Measurements from ENCODE around the gene OPTC. TPM values are rescaled to one million over a fixed set of nuclear protein-coding genes. Genes with fewer than 3 reads are reported as not detected.

OPTC gene
- total RNA-seq, 1 donor: not detected

GRCh38 chr1:203536980-203537455, 43.1 kb downstream of the OPTC start:
- Histone ChIP-seq H2AFZ (ENCODE audit: low read length) (no peak overlapping the region), H3K4me1 (ENCODE audit: insufficient read depth, low read length) (peaks cover 45% of the 10 kb centered on the region), H3K4me3 (ENCODE audit: insufficient read depth, low read length) (no peak overlapping the region), H4K20me1 (ENCODE audit: insufficient read depth, low read length) (no peaks in the 10 kb centered on the region), H3K4me2 (ENCODE audit: insufficient read depth, low read length) (peak overlapping the region; percentile 2), H3K27ac (ENCODE audit: low read depth, low read length) (peak overlapping the region; percentile 43), H3K36me3 (ENCODE audit: insufficient read depth, low read length) (no peaks in the 10 kb centered on the region), H3K27me3 (ENCODE audit: insufficient read depth, low read length) (no peaks in the 10 kb centered on the region), H3K79me2 (ENCODE audit: insufficient read depth, low read length) (no peaks in the 10 kb centered on the region), H3K9me3 (ENCODE audit: low read depth, low read length) (no peaks in the 10 kb centered on the region)
- no peak for DNase-seq (ENCODE audit: insufficient read length, low spot score, missing footprints)
- TF ChIP-seq, protein P1, sequence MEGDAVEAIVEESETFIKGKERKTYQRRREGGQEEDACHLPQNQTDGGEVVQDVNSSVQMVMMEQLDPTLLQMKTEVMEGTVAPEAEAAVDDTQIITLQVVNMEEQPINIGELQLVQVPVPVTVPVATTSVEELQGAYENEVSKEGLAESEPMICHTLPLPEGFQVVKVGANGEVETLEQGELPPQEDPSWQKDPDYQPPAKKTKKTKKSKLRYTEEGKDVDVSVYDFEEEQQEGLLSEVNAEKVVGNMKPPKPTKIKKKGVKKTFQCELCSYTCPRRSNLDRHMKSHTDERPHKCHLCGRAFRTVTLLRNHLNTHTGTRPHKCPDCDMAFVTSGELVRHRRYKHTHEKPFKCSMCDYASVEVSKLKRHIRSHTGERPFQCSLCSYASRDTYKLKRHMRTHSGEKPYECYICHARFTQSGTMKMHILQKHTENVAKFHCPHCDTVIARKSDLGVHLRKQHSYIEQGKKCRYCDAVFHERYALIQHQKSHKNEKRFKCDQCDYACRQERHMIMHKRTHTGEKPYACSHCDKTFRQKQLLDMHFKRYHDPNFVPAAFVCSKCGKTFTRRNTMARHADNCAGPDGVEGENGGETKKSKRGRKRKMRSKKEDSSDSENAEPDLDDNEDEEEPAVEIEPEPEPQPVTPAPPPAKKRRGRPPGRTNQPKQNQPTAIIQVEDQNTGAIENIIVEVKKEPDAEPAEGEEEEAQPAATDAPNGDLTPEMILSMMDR (IDR thresholded peaks at IDR 0.05; ENCODE audit: extremely low read depth, low read depth, low read length): no peak

GRCh38 chr1:203537806-203538464, 44.0 kb downstream of the OPTC start:
- DNase-seq (ENCODE audit: insufficient read length, low spot score, missing footprints): no peak

DNA sequence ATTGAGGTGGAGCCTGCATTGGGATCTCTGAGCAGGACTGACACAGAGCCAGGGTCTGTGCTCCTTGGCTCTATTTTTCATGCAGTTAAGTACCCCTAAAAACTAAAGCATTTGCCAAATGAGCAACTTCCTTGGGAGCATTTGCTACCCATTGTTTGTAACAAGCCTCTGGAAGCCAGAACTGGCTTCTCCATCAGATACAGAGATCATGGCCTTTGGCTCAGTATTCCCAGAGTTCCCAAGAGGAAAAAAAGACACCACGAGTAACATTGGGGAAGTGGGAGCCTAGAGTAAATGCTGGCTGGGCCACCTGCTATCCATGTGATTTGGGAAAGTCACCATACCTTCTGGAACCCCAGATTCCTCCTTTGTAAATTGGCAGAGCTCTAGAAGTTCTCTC, 44.8 kb downstream of the OPTC start:
- TF ChIP-seq, protein P1 (IDR thresholded peaks at IDR 0.05; ENCODE audit: extremely low read depth, low read depth, low read length): no peak
- Histone ChIP-seq H3K27ac (ENCODE audit: low read depth, low read length) (no peak overlapping the region), H3K79me2 (ENCODE audit: insufficient read depth, low read length) (no peaks in the 10 kb centered on the region), H3K27me3 (ENCODE audit: insufficient read depth, low read length) (no peaks in the 10 kb centered on the region), H3K4me3 (ENCODE audit: insufficient read depth, low read length) (no peak overlapping the region), H2AFZ (ENCODE audit: low read length) (no peak overlapping the region), H3K4me2 (ENCODE audit: insufficient read depth, low read length) (no peak overlapping the region), H3K4me1 (ENCODE audit: insufficient read depth, low read length) (peaks cover 42% of the 10 kb centered on the region), H3K9me3 (ENCODE audit: low read depth, low read length) (no peaks in the 10 kb centered on the region), H3K36me3 (ENCODE audit: insufficient read depth, low read length) (no peaks in the 10 kb centered on the region), H4K20me1 (ENCODE audit: insufficient read depth, low read length) (no peaks in the 10 kb centered on the region)
- no peak for DNase-seq (ENCODE audit: insufficient read length, low spot score, missing footprints)

More at GRCh38 chr1:203537806-203538464, 44.0 kb downstream of the OPTC start:
- no peaks in the 10 kb centered on the region for H3K79me2 ChIP-seq (ENCODE audit: insufficient read depth, low read length)
- peak overlapping the region; percentile 43 for H3K27ac ChIP-seq (ENCODE audit: low read depth, low read length)
- no peaks in the 10 kb centered on the region for H3K36me3 ChIP-seq (ENCODE audit: insufficient read depth, low read length)
- H2AFZ ChIP-seq (ENCODE audit: low read length): no peak overlapping the region
- TF ChIP-seq, protein P1 (IDR thresholded peaks at IDR 0.05; ENCODE audit: extremely low read depth, low read depth, low read length): no peak
- H3K4me3 ChIP-seq (ENCODE audit: insufficient read depth, low read length): no peak overlapping the region
- peaks cover 45% of the 10 kb centered on the region for H3K4me1 ChIP-seq (ENCODE audit: insufficient read depth, low read length)
- no peaks in the 10 kb centered on the region for H3K27me3 ChIP-seq (ENCODE audit: insufficient read depth, low read length)
- H3K9me3 ChIP-seq (ENCODE audit: low read depth, low read length): no peaks in the 10 kb centered on the region
- H3K4me2 ChIP-seq (ENCODE audit: insufficient read depth, low read length): no peak overlapping the region
- no peaks in the 10 kb centered on the region for H4K20me1 ChIP-seq (ENCODE audit: insufficient read depth, low read length)

DNA sequence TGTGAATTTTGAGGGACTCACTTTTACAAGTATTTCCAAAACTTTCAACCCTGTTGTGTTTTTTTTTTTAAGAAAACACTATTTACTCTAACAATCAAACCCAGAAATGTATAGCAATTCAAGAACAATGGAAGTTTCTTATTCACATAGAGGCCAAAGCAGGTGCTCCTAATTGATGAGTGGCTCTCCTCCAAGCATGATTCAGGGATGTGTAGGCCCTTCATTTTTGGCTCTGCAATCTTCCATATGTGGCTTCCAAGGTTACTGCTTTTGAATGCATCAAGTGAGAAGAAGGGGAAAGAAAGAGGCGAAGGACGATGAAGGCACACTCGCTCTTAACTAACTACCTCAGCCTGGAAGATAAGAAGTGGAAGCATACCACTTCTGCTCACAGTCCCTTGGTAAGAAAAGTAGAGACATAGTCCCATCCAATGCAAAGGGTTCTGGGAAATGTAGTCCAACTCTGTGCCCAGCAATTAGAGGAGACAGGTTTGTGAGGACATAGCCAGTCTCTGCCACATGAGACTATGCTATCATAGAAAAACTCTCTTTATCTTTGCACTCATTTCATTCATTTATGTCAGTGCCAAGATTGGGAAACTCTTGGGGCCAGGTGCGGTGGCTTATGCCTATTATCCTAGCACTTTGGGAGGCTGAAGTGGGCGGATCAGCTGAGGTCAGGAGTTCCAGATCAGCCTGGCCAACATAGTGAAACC, 46.0 kb downstream of the OPTC start:
- no peak overlapping the region for H3K4me2 ChIP-seq (ENCODE audit: insufficient read depth, low read length)
- no peaks in the 10 kb centered on the region for H3K36me3 ChIP-seq (ENCODE audit: insufficient read depth, low read length)
- TF ChIP-seq, protein P1 (IDR thresholded peaks at IDR 0.05; ENCODE audit: extremely low read depth, low read depth, low read length): no peak
- no peaks in the 10 kb centered on the region for H3K79me2 ChIP-seq (ENCODE audit: insufficient read depth, low read length)
- no peak overlapping the region for H2AFZ ChIP-seq (ENCODE audit: low read length)
- H3K27me3 ChIP-seq (ENCODE audit: insufficient read depth, low read length): no peaks in the 10 kb centered on the region
- peaks cover 29% of the 10 kb centered on the region for H3K4me1 ChIP-seq (ENCODE audit: insufficient read depth, low read length)
- H3K9me3 ChIP-seq (ENCODE audit: low read depth, low read length): no peaks in the 10 kb centered on the region
- no peak for DNase-seq (ENCODE audit: insufficient read length, low spot score, missing footprints)
- no peak overlapping the region for H3K4me3 ChIP-seq (ENCODE audit: insufficient read depth, low read length)
- H4K20me1 ChIP-seq (ENCODE audit: insufficient read depth, low read length): no peaks in the 10 kb centered on the region
- H3K27ac ChIP-seq (ENCODE audit: low read depth, low read length): no peak overlapping the region
